HG02938 (cell line): ENCODE data around the gene SETD5.

Source experiments
- ATAC-seq: cut with Tn5 transposase; IDR thresholded peaks from one replicate; pipeline ENCODE4 v1.9.1; 2021; ENCODE audit warnings: mild to moderate bottlenecking, moderate library complexity; ENCODE audit not compliant: unreplicated experiment

The SETD5 gene

GRCh38 chr3:9386501-9387321 is 10.7 kb upstream of the SETD5 start:
- no peak for ATAC-seq

GRCh38 chr3:9387322-9387655 is 10.1 kb upstream of the SETD5 start:
- no peak for ATAC-seq

GRCh38 chr3:9388142-9388541 is 9.3 kb upstream of the SETD5 start:
- no peak for ATAC-seq

- no peak for ATAC-seq
Observed at GRCh38 chr3:9388562-9389272, 8.7 kb upstream of the SETD5 start.

GRCh38 chr3:9390265-9390888 is 7.0 kb upstream of the SETD5 start:
- no peak for ATAC-seq

- no peak for ATAC-seq
Observed at GRCh38 chr3:9392041-9392440, 5.4 kb upstream of the SETD5 start.

- ATAC-seq, result no peak
Observed at GRCh38 chr3:9395570-9396300, 1.7 kb upstream of the SETD5 start.

GRCh38 chr3:9396301-9396631 is 1.1 kb upstream of the SETD5 start:
- peak; percentile 32 for ATAC-seq

GRCh38 chr3:9396632-9397331 is 633 bp upstream of the SETD5 start:
- ATAC-seq, result peak; percentile 69

GRCh38 chr3:9397906-9398699 is 688 bp downstream of the SETD5 start:
- ATAC-seq, result no peak

GRCh38 chr3:9398700-9399336 is 1.4 kb downstream of the SETD5 start:
- no peak for ATAC-seq

- ATAC-seq, result no peak
Observed at GRCh38 chr3:9399337-9399703, 1.9 kb downstream of the SETD5 start.

GRCh38 chr3:9399746-9400145 is 2.3 kb downstream of the SETD5 start:
- ATAC-seq, result no peak

GRCh38 chr3:9400616-9401015 is 3.2 kb downstream of the SETD5 start:
- ATAC-seq, result no peak

- ATAC-seq, result no peak
Observed at GRCh38 chr3:9401986-9402385, 4.6 kb downstream of the SETD5 start.

GRCh38 chr3:9402410-9403228 is 5.2 kb downstream of the SETD5 start:
- ATAC-seq, result no peak

- ATAC-seq, result no peak
Observed at GRCh38 chr3:9403463-9403862, 6.0 kb downstream of the SETD5 start.

GRCh38 chr3:9404680-9405079 is 7.3 kb downstream of the SETD5 start:
- ATAC-seq, result no peak

GRCh38 chr3:9405756-9406155 is 8.3 kb downstream of the SETD5 start:
- ATAC-seq, result no peak
